Activated naive CD8-positive, alpha-beta T cell treated with anti-CD3 and anti-CD28 coated beads for 36 hours (primary cell): Measurements from ENCODE around the gene OCA2. TPM values are rescaled to one million over a fixed set of nuclear protein-coding genes. Genes with fewer than 3 reads are reported as not detected.

Experiments
- DNase-seq: peaks from one replicate; pipeline ENCODE4 v3.0.0; 2021
- H3K27ac Mint-ChIP-seq: one replicate; pipeline ENCODE4 v1.8.0; 2022; ENCODE audit warnings: mild to moderate bottlenecking, moderate library complexity, mixed read lengths
- H3K27me3 Mint-ChIP-seq: one replicate; pipeline ENCODE4 v1.8.0; 2022; ENCODE audit warnings: mild to moderate bottlenecking, mixed read lengths
- H3K36me3 Mint-ChIP-seq: one replicate; pipeline ENCODE4 v1.8.0; 2021; ENCODE audit warnings: mild to moderate bottlenecking, mixed read lengths
- H3K4me1 Mint-ChIP-seq: one replicate; pipeline ENCODE4 v1.8.0; 2021; ENCODE audit warnings: mixed read lengths
- H3K4me3 Mint-ChIP-seq: one replicate; pipeline ENCODE4 v1.8.0; 2022; ENCODE audit warnings: mild to moderate bottlenecking, moderate library complexity, mixed read lengths
- H3K9me3 Mint-ChIP-seq: one replicate; pipeline ENCODE4 v1.8.0; 2022; ENCODE audit warnings: mixed read lengths
- total RNA-seq, 2 experiments: library from RNA; stranded (reverse); gene quantifications; one replicate each; pipeline ENCODE4 v1.2.3, GENCODE V29; 2021

The OCA2 gene
- total RNA-seq, 2 experiments from 2014 or later: not detected

DNA sequence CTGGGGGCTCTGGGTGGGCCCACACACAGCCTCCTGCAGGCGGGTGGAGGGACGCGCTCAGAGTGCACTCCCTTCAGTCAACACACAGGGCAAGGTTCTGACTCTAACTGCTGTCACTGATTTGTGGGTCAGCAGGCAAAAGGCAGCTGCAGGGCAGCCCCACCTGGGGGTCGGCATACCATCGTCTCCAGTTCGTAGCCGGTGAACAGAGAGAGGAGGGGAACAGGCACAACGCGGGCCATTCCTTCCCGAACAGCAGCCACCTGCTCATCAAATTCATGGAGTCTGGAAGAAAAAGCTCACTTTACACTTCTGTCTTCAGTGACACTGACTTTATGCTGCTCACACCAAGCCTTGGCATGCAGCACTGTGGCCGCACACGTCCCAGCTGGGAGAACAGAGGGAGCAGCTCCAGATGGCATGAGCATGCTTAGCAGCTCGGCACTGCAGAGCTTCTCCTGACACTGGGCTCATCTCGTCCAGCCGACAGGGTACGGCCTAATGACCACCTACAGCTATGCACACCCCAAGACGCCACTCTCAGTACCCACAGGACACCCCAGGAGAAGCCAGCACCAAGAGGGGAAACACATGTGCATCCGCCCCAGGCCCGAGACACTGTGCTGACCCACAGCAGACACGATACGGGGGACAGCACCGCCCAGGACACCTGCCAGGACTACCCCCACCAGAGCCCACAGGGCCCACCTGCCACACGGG, 14.4 kb upstream of the OCA2 start:
- H3K36me3 Mint-ChIP-seq: peaks cover 2% of the 10 kb centered on the region
- no peaks in the 10 kb centered on the region for H3K4me1 Mint-ChIP-seq
- no peaks in the 10 kb centered on the region for H3K27me3 Mint-ChIP-seq
- no peak overlapping the region for H3K27ac Mint-ChIP-seq
- no peak overlapping the region for H3K4me3 Mint-ChIP-seq
- no peak for DNase-seq
- H3K9me3 Mint-ChIP-seq: no peaks in the 10 kb centered on the region

DNA sequence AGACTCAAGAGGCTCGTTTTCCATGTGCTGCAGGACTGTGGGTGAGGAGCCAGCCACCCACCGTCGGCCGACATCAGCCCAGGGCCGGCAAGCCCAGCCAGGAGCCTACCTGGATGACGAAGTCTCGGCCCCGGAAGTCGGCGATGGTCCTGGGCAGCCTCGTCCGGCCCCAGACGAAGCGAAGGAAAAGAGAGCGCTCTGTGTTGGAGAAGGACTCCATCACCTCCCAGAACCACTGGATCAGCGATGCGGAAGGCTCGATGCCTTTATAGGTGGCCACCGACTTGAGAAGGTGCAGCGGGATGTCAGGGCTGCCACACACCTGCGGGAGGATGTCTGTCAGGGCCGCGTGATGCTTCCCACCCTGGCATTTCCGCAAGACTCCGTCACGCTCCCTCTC, 13.8 kb upstream of the OCA2 start:
- peaks cover 2% of the 10 kb centered on the region for H3K36me3 Mint-ChIP-seq
- peaks cover under 1% of the 10 kb centered on the region for H3K27me3 Mint-ChIP-seq
- H3K4me3 Mint-ChIP-seq: no peak overlapping the region
- DNase-seq: no peak
- H3K4me1 Mint-ChIP-seq: no peaks in the 10 kb centered on the region
- H3K9me3 Mint-ChIP-seq: no peaks in the 10 kb centered on the region
- no peak overlapping the region for H3K27ac Mint-ChIP-seq

DNA sequence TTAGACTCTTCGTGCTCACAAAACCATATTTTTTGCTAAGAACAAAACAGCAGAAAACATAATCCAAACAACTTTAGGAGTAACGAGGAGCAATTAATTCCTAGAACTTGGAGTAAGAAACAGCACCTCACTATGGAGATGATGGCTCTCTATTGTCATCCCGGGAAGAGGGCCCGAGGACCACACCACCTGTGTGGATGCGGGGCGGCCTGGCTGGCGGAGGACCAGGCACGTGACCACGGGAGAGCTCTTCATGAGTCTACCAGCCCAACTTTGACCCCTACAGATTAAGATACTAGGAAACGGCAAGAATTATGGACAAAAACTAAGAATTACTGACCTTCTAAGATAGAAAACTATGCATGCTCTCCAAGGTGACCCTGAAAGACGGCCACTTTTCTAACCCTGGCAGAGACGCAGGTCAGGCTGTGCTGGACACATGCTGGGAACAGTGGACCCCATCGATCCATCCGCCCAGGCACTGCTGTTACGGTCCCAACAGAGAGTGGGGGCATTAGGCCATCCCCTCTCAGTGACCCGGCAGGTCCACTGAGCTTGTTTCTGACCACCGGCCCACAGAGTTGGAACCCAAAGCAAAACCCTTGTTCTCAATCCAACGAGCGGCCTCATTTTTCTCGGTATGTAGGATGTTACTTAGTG, 13.1 kb upstream of the OCA2 start:
- DNase-seq: no peak
- Mint-ChIP-seq H3K4me3 (no peak overlapping the region), H3K27ac (no peak overlapping the region), H3K9me3 (no peaks in the 10 kb centered on the region), H3K27me3 (peaks cover 6% of the 10 kb centered on the region), H3K36me3 (peaks cover 2% of the 10 kb centered on the region), H3K4me1 (peaks cover 2% of the 10 kb centered on the region)

GRCh38 chr15:28111543-28111942, 12.4 kb upstream of the OCA2 start:
- H3K9me3 Mint-ChIP-seq: no peaks in the 10 kb centered on the region
- no peak overlapping the region for H3K27ac Mint-ChIP-seq
- H3K4me3 Mint-ChIP-seq: no peak overlapping the region
- no peak for DNase-seq
- H3K27me3 Mint-ChIP-seq: peaks cover 9% of the 10 kb centered on the region
- H3K4me1 Mint-ChIP-seq: peaks cover 2% of the 10 kb centered on the region
- H3K36me3 Mint-ChIP-seq: peaks cover 2% of the 10 kb centered on the region

- no peak for DNase-seq
- H3K27me3 Mint-ChIP-seq: peaks cover 18% of the 10 kb centered on the region
- H3K9me3 Mint-ChIP-seq: no peaks in the 10 kb centered on the region
- no peak overlapping the region for H3K4me3 Mint-ChIP-seq
- peaks cover 4% of the 10 kb centered on the region for H3K4me1 Mint-ChIP-seq
- no peak overlapping the region for H3K27ac Mint-ChIP-seq
- H3K36me3 Mint-ChIP-seq: peaks cover 2% of the 10 kb centered on the region
These were observed 11.4 kb upstream of the OCA2 start for GRCh38 chr15:28110481-28110881.

DNA sequence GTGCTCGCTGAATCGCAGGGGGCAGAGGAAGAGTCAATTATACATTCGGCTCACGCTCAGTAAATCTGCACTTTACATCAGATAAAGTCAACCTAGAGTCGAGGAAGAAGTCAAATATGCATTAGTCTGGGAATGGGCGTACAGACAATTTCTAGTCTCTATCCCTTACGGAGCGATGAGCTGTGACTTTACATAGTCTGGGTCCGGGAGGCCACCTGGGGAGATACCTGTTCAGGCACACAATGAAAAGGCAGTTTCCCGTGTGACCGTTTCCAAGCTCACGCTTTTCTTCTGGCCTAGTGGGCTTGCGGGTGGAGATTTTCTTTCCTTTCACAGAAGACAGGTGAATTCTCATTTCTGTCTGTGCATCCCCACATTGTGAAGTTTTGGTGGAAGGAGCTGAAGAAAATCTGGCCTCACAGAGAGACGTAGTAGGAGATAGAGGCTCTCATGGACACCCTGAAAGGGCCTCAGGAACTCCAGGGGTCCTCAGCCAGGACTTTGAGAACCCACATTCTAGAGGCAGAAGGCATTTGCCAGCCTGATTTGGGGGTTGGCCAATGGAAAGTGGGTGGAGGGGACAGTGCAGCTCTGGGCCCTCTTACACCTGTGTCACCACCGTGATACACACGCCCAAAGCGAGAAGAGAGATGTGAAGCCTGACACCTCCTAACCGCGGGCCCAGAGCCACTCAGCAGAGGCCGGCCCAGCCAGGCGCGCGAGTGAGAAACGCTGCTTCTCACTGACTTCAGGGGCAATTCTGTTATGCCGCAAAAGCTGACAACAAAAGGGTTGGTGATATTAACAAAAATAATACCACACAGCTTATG, 10.7 kb upstream of the OCA2 start:
- H3K4me1 Mint-ChIP-seq: peaks cover 4% of the 10 kb centered on the region
- DNase-seq: no peak
- peaks cover 2% of the 10 kb centered on the region for H3K36me3 Mint-ChIP-seq
- H3K9me3 Mint-ChIP-seq: no peaks in the 10 kb centered on the region
- H3K4me3 Mint-ChIP-seq: no peak overlapping the region
- peaks cover 24% of the 10 kb centered on the region for H3K27me3 Mint-ChIP-seq
- no peak overlapping the region for H3K27ac Mint-ChIP-seq

DNA sequence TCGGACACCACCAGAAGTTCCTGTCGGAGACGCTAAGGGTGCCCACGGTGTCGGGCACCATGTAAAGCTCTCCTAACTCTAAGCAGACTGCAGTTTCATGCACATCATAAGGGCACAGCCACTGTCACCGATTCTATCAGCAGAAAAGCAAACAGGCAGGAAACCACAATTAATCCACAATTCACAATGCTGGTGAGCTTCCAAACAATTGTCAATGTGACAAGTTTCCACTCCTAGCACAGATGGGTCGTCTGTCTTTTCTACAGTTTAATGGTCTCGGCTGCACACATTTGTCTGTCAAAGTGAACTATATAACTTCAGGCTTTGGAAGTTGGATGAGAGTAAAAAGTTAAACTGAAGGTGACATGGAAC, 8.8 kb upstream of the OCA2 start:
- Mint-ChIP-seq H3K9me3 (no peaks in the 10 kb centered on the region), H3K4me1 (peaks cover 4% of the 10 kb centered on the region), H3K36me3 (no peaks in the 10 kb centered on the region), H3K27me3 (peaks cover 41% of the 10 kb centered on the region), H3K4me3 (peak overlapping the region; percentile 4), H3K27ac (no peak overlapping the region)
- no peak for DNase-seq

GRCh38 chr15:28107111-28107903, 8.2 kb upstream of the OCA2 start:
- no peak overlapping the region for H3K27ac Mint-ChIP-seq
- H3K36me3 Mint-ChIP-seq: no peaks in the 10 kb centered on the region
- DNase-seq: no peak
- no peaks in the 10 kb centered on the region for H3K9me3 Mint-ChIP-seq
- H3K27me3 Mint-ChIP-seq: peaks cover 41% of the 10 kb centered on the region
- peaks cover 4% of the 10 kb centered on the region for H3K4me1 Mint-ChIP-seq
- peak overlapping the region; percentile 80 for H3K4me3 Mint-ChIP-seq

- H3K4me3 Mint-ChIP-seq: peak overlapping the region; percentile 5
- peaks cover 4% of the 10 kb centered on the region for H3K4me1 Mint-ChIP-seq
- peak; percentile 30 for DNase-seq
- peaks cover 41% of the 10 kb centered on the region for H3K27me3 Mint-ChIP-seq
- H3K27ac Mint-ChIP-seq: no peak overlapping the region
- H3K36me3 Mint-ChIP-seq: no peaks in the 10 kb centered on the region
- no peaks in the 10 kb centered on the region for H3K9me3 Mint-ChIP-seq
These were observed 7.4 kb upstream of the OCA2 start for GRCh38 chr15:28106294-28107110.

DNA sequence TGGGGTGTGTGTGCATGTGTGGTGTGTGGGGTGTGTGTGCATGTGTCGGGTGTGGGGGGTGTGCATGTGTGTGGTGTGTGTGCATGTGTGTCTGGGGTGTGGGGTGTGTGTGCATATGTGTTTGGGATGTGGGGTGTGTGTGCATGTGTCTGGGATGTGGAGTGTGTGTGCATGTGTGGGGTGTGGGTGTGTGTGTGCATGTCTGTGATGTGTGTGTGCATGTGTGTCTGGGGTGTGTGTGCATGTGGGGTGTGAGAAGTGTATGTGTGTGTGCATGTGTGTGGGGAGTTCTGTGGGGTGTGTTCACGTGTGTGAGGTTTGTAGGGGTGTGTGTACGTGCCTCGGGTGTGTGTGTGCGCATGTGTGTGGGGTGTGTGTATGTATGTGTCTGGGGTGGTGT, 6.7 kb upstream of the OCA2 start:
- no peaks in the 10 kb centered on the region for H3K36me3 Mint-ChIP-seq
- peaks cover 4% of the 10 kb centered on the region for H3K4me1 Mint-ChIP-seq
- DNase-seq: no peak
- H3K27ac Mint-ChIP-seq: no peak overlapping the region
- peaks cover 41% of the 10 kb centered on the region for H3K27me3 Mint-ChIP-seq
- H3K4me3 Mint-ChIP-seq: peak overlapping the region; percentile 5
- H3K9me3 Mint-ChIP-seq: no peaks in the 10 kb centered on the region

GRCh38 chr15:28105224-28105791, 6.2 kb upstream of the OCA2 start:
- H3K27me3 Mint-ChIP-seq: peaks cover 44% of the 10 kb centered on the region
- H3K36me3 Mint-ChIP-seq: no peaks in the 10 kb centered on the region
- no peaks in the 10 kb centered on the region for H3K9me3 Mint-ChIP-seq
- no peak overlapping the region for H3K4me3 Mint-ChIP-seq
- H3K4me1 Mint-ChIP-seq: peaks cover 4% of the 10 kb centered on the region
- no peak overlapping the region for H3K27ac Mint-ChIP-seq
- no peak for DNase-seq

- Mint-ChIP-seq H3K4me1 (peaks cover 4% of the 10 kb centered on the region), H3K4me3 (no peak overlapping the region)
These were observed 5.2 kb upstream of the OCA2 start for GRCh38 chr15:28104326-28104725.

DNA sequence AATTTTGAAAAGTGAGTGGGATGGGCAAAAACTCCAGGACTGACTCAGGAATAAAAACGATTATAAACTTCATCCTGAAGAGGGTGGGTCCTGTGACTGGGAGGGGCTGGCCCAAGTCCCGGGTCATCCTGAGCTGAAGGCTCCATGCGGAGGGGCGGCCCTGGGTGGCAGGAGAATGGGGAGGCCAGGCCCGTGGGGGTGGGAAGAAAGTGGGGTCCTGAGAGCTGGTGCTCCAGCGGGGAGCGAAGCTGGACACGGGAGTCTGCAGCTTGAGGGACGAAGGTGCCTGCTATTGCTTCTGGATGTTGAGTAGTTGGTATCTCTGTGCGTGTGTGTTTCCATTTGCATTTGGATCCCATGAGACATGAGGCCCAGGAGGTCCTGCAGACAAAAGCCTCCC, 4.7 kb upstream of the OCA2 start:
- Mint-ChIP-seq H3K4me3 (no peak overlapping the region), H3K36me3 (no peaks in the 10 kb centered on the region), H3K27me3 (peaks cover 56% of the 10 kb centered on the region), H3K27ac (no peak overlapping the region), H3K4me1 (peaks cover 6% of the 10 kb centered on the region), H3K9me3 (no peaks in the 10 kb centered on the region)
- DNase-seq: no peak

More at GRCh38 chr15:28104326-28104725, 5.2 kb upstream of the OCA2 start:
- Mint-ChIP-seq H3K9me3 (no peaks in the 10 kb centered on the region), H3K36me3 (no peaks in the 10 kb centered on the region), H3K27ac (no peak overlapping the region), H3K27me3 (peaks cover 53% of the 10 kb centered on the region)
- no peak for DNase-seq

- Mint-ChIP-seq H3K27me3 (peaks cover 64% of the 10 kb centered on the region), H3K27ac (no peak overlapping the region), H3K4me3 (no peak overlapping the region), H3K9me3 (no peaks in the 10 kb centered on the region), H3K36me3 (no peaks in the 10 kb centered on the region), H3K4me1 (peaks cover 4% of the 10 kb centered on the region)
- no peak for DNase-seq
These were observed 2.9 kb upstream of the OCA2 start for GRCh38 chr15:28101983-28102441.
